NCI-H524 treated with DMSO at 0.1 percent for 48 hours (cell line): ENCODE data around the gene TNFAIP8L3.

Experiments used
- DNase-seq: peaks from one replicate; lab custom pipeline; 2025; lab: John Stamatoyannopoulos, UW

The TNFAIP8L3 gene

GRCh38 chr15:51114437-51115119, 19.9 kb upstream of the TNFAIP8L3 start:
- DNase-seq, result no peak

DNA sequence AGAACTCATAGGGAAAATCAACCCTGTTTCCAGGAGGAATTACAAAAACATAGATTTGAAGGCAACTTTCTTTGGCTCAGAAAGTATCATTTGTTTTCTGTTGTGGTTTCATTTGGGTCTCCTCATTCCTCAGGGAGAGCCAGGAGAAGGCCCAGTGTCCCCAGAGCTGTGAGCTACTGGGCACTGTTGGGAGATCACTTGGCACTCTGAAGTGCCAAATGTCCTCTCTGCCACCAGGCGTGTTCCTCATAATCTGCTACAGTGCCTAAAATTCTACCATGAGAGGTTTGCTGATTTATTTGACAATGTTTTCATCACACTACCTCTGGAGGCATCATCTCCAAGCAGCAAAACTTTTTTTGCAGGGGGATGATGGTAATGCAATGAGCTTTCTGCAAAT, 17.4 kb upstream of the TNFAIP8L3 start:
- no peak for DNase-seq

GRCh38 chr15:51111061-51111460, 16.4 kb upstream of the TNFAIP8L3 start:
- no peak for DNase-seq

GRCh38 chr15:51110171-51110570, 15.5 kb upstream of the TNFAIP8L3 start:
- no peak for DNase-seq

GRCh38 chr15:51108933-51109550, 14.3 kb upstream of the TNFAIP8L3 start:
- no peak for DNase-seq

GRCh38 chr15:51107612-51108011, 12.9 kb upstream of the TNFAIP8L3 start:
- DNase-seq, result no peak

DNA sequence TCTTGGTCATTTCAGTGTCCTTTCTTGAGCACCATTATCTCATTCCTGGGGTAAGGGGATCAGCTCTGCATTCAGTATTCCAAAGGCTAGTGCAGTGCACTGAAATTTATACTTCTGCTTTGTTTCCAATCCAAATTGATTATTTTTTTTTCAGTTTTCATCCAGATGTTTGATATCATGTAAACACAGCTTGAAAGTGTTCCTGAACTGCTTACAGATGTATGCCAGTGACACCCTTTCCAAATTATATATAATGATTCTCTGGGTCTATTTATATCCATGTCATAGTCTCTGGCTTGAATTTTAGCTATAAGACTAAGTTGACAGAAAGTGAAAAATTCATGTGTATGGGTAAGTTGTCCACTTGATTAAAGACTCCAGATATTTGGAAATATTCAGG, 11.8 kb upstream of the TNFAIP8L3 start:
- DNase-seq, result no peak

DNA sequence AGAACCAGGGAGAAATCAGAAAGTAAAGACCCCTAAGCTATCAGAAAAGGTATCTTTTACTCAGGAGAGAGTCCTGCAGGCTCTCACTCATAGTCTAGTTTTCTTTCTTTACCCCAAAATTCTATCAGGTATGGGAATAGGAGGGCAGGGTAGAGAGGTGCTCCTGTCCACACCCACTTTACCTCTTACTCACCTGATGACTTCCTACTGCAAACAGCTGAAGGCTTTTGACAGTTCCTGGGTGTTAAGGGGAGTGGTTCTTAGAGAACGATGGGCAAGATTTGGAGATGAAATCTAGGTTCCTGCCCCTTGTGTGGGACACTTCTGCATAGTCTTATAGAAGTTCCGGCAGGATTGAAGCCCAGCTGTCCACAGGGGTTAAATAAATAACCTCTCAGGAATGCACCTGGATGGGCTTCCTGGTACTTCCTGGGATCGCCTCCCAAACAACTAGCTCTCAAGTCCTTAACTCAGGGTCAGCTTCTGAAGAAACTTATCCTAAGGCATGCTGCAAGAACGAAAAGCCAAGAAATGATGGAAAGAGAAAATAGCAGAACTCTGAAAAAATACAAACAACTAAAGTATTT, 10.8 kb upstream of the TNFAIP8L3 start:
- DNase-seq, result no peak

DNA sequence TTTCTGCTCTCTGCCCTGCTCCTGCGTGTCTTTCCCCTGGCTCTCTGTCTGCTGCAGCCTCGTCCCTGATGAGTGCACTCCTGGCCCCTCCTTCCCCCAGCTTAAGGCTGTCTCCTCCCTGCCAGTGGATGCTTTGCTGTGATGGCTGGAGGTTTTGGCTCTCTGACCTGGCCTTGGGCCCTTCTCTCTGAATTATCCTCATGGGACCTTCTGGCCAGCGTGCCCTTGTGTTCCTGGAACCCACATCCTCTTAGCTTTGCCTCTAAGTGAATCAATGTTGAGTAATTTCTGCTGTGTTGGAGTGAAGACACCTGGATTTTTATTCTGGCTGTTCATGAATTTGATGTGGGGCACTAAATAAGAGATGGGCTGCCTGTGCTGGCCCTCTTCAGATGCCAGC, 9.8 kb upstream of the TNFAIP8L3 start:
- no peak for DNase-seq

DNA sequence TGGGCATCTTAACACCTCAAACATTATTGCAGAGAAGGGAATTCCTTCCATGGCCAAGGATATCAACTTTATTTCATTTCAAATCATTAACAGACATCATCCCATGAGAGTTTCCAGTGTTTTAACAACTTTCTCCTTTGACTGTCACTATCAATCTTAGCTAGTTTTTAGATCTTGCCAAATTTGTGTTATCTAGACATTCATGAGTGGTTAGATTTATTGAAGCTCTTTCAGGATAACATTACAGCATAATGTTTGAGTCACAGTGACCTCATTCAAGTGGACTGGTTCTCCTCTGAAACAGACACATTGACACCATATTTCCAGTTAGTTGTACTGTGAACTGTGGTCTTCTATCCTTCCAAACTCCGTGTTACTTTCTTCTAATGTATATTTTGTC, 8.6 kb upstream of the TNFAIP8L3 start:
- DNase-seq, result no peak

DNA sequence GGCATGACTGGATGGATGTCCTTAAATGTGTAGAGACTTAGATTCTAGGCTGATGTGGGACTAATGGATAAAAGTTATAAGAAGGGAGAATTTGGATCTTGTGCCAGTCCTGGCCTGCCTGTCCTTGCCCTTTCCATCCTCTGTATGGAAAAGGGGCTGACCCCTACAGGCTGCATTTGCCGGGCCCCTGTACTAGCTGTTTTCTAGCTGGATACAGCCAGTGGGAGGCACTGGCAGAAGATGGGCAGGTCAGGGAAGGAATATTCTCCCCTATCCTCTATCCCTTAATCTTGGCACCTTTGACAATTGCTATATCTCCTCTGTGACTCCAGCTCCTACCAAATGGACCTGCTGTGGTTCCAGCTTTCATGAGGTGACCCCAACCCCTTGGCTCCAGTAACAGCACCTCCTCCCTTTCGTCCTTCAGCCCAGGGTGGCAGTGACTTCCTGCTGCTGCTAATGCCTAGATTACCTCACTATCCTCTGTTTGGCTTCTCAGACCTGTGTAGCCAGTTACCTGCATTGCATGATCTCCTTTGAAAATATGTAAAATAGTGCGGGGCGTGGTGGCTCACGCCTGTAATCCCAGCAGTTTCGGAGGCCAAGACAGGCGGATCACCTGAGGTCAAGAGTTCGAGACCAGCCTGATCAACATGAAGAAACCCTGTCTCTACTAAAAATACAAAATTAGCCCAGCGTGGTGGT, 6.2 kb upstream of the TNFAIP8L3 start:
- no peak for DNase-seq

DNA sequence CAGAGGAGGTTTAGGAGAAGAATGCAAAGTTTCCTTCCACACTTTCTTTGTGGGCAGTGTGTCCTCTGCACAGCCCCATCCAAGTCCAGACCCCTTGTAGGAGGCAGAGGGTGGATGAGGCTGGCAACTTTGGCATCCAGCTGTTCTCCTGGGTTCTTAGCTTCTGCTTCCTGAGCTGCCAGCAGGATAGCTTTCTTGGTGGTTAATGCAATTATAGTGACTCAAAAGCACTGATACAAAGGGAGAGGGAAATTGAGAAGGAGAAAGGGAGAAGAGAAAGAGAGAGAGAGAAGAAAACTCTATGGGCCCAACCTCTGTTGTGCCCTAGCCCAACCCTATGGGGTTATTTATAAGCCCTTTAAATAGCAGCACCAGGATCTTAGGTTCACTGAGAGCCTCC, 4.5 kb upstream of the TNFAIP8L3 start:
- no peak for DNase-seq

DNA sequence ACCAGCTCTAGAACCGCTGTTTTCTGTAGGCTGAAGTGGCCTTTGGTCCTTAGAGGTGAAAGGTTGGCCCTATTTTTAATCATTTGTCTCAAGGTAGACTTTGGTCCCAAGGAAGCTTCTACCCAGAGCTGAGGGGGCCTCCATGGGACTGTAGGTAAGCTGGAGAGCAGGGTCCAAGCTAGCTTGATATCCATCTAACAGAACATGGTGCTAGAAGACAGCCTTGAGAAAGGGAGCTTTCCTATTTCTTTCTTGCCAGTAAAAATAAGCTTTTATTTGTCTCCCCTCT, 3.6 kb upstream of the TNFAIP8L3 start:
- no peak for DNase-seq

DNA sequence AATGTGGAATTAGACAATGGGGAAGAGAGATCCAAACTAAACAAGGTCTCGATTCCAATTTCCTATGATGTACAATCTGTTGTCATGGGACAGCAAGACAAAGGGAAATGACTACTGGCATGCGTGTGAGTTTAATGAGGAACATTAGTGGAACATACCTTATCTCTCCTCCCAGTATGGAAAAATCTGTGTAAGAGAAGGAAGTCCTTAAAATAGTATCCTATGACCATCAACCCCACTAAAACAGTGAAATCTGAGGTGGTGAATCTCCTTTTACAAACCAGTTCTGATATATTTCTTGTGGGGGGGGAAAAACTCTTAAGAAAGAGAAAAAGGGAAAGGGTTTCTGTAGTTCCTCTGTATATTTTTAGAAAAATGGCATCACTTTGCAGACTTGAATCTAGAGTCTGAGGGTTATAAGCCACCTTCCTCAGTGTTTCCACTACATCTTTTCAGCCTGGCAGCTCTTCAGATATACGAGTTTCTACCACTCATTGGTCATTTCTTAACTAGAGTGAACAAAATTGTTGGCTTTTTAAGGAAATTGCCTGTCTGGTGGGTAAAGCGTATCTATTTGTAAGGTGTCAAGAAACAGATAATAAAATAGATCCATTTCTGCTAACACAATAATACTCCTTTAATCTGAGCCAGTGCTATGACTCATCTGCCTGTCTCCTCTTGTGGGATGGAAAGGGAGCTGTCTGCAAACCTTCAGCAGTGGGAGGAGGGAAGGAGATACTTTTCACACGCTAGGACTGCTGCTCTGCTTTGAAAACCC, 3.0 kb upstream of the TNFAIP8L3 start:
- no peak for DNase-seq

- DNase-seq, result no peak
These were observed 2.3 kb upstream of the TNFAIP8L3 start for GRCh38 chr15:51096976-51097375.

DNA sequence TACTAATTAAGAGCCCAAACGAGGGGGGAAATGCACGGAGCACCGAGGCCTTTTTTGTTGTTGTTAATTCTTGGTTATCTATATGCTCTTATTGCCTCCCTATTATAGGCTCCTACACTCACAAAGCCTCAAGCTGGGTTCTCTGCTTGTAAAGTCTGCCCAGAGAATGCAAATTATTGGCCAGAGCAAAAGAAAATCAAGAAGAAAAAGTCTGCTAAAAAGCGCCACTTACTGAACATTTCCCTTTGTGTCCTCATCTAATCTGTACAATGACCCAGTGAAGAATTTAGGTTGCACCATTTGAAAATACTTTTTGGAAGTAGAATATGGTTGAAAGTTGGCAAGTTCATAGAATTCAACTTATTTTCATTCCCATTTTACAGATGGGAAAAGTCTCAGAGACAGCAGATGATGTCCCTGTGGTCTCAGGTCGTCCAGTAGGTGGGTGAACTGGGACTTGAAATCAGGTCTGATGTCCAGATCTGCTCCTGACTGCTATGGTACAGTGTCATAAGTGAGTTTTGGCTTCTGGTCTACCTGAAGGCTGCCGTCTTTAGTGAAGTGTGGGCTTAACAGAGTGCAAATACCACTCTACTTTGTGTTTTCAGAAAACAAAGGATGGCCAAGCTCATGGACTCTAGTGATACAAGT, 1.1 kb upstream of the TNFAIP8L3 start:
- DNase-seq, result no peak

DNA sequence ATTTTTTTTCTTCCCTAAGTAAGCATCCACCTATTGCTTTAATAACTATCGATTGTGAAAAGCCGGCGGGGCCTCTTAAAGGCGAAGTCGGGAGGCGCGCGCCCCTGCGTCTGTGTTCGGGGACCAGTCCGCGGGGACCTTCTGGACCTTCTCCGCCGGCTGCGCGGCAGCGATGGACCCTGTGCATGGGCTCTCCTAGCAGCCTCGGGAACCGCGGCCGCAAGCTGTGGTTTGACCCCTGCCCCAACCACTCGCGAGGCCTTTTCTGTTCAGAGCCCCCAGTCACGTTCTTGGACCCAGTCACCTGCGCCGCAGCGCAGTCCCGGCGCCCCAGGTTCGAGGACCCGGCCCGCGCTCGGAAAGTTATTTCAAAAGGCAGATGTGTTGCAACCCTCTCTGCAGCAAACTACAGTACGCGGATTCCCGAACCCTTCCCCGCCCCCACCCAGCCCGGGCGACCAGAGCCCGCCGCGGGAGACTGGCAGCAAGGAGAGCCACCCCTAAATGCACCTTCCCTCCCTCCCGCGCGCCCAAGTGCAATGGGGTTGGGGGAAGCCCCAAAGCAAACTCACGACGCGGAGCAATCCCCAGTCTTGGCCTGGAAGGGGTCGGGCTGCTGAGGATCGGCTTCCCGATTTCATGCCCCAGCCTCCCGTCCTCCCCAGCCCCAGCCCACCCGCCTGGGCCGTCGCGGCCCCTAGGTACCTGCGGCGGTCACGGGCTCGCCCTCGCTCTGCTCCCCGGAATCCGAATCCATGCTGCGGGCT, 684 bp downstream of the TNFAIP8L3 start:
- DNase-seq, result no peak

GRCh38 chr15:51093488-51093838, 1.2 kb downstream of the TNFAIP8L3 start:
- no peak for DNase-seq

DNA sequence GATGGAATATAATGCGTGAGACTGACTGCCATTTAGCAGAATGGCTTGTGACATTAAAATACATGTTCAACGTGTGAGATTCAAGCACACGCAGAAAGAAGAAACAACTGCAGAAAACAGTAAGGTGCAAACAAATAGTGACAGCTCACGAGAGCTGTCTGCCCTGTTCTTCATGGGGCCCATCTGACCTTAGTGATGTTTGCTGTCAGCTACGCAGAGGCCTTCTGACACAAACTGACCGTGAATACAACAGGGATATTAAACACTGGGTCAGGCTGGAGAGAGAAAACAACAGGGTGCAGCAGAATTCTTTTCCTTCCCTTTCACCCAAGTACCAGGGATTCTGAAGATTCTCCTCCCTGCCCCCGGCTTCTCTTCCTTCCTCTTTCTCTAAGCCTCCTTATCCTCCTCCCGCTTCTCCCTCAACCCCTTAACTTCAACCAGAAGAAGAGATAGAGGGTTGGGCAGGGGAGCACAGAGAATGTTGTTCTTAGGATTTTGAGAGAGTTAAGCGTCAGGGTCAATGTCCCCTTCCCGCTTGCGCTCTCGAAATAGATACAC, 2.1 kb downstream of the TNFAIP8L3 start:
- no peak for DNase-seq

GRCh38 chr15:51090753-51091152, 4.0 kb downstream of the TNFAIP8L3 start:
- DNase-seq, result no peak
